Vagina (tissue), 2 donors: ENCODE measurements around the gene ZFP62. TPM values are rescaled to one million over a fixed set of nuclear protein-coding genes. Genes with fewer than 3 reads are reported as not detected.

Experiments
- DNase-seq, 2 donors: peaks; one replicate each; pipeline ENCODE4 v3.0.0-alpha.2; 2017; ENCODE audit errors: extremely low spot score in 2 of 2
- H3K27ac ChIP-seq: fragments of 200-600 bp; sonication (generic); one replicate; pipeline ENCODE4 v1.5.1; 2019
- H3K27me3 ChIP-seq: fragments of 200-600 bp; sonication (generic); one replicate; pipeline ENCODE4 v1.5.1; 2019
- H3K36me3 ChIP-seq, 2 donors: fragments of 200-600 bp; sonication (generic); one replicate each; pipeline ENCODE4 v1.5.1; 2017 to 2019
- H3K4me1 ChIP-seq: fragments of 200-600 bp; sonication (generic); one replicate; pipeline ENCODE4 v1.5.1; 2019
- H3K4me3 ChIP-seq, 2 donors: fragments of 200-600 bp; sonication (generic); 1 replicate in 1 of 2; 2 replicates in 1 of 2; pipeline ENCODE4 v1.5.1; 2016 to 2019
- H3K9me3 ChIP-seq: fragments of 200-600 bp; sonication (generic); one replicate; pipeline ENCODE4 v1.5.1; 2019
- POLR2A ChIP-seq, 2 donors: fragments of 450-650 bp; IDR thresholded peaks; one replicate each; pipeline ENCODE4 v1.6.1; 2017; ENCODE audit warnings: antibody characterized with exemption in 2 of 2, mild to moderate bottlenecking in 2 of 2, moderate library complexity in 2 of 2
- POLR2AphosphoS5 ChIP-seq, 2 donors: sonication (generic); formaldehyde crosslinking; IDR thresholded peaks; one replicate each; pipeline ENCODE4 v1.9.0; 2017; ENCODE audit warnings: antibody characterized with exemption in 2 of 2, mild to moderate bottlenecking in 2 of 2, low read depth in 1 of 2; ENCODE audit not compliant: insufficient read depth in 1 of 2
- intact Hi-C: fragments of 100-400 bp; cut with DNase I; formaldehyde crosslinking; loops from one replicate; pipeline ENCODE4 v1.15.1; 2023
- total RNA-seq: library from RNA; depleted of rRNA; stranded (reverse); fragments of >200 nt; gene quantifications from one replicate; pipeline ENCODE4 v1.2.3, GENCODE V29; 2016
- TF ChIP-seq, protein P1 (sequence below), 3 experiments: fragments of 450-650 bp in 2 of 3; fragments of 200-600 bp in 1 of 3; sonication (generic) in 1 of 3; IDR thresholded peaks; one replicate each; pipeline ENCODE4 v1.5.1; 2017 to 2019; ENCODE audit warnings: antibody characterized with exemption in 3 of 3, mild to moderate bottlenecking in 2 of 3, moderate library complexity in 2 of 3

Gene ZFP62
- total RNA-seq, 1 donor from 2014 or later: 22.3 TPM

DNA sequence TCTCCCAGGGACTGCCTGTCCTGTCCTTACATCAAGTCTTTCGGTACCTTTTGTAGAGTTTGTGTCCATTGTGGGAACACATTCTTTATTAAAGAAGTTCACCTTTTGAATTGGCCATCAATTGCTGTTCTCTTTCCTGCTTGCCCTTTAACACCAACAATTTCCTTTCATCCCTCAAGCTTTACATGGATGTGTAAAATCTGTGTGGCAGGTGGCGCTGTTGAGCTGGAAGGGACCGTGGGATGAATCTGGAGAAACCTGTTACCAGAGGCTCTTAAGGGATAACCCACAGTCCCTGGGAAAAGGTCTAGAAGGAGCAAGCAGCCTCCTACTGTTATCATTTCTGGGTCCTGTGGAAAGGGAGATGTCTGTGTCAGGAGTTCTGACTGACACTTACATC lies 7.9 kb upstream of the ZFP62 start:
- Histone ChIP-seq H3K27ac (no peak overlapping the region), H3K4me3 (no peak overlapping the region), H3K36me3 (no peaks in the 10 kb centered on the region), H3K4me1 (peaks cover 7% of the 10 kb centered on the region), H3K27me3 (no peaks in the 10 kb centered on the region), H3K9me3 (no peaks in the 10 kb centered on the region)
- TF ChIP-seq, protein P1, sequence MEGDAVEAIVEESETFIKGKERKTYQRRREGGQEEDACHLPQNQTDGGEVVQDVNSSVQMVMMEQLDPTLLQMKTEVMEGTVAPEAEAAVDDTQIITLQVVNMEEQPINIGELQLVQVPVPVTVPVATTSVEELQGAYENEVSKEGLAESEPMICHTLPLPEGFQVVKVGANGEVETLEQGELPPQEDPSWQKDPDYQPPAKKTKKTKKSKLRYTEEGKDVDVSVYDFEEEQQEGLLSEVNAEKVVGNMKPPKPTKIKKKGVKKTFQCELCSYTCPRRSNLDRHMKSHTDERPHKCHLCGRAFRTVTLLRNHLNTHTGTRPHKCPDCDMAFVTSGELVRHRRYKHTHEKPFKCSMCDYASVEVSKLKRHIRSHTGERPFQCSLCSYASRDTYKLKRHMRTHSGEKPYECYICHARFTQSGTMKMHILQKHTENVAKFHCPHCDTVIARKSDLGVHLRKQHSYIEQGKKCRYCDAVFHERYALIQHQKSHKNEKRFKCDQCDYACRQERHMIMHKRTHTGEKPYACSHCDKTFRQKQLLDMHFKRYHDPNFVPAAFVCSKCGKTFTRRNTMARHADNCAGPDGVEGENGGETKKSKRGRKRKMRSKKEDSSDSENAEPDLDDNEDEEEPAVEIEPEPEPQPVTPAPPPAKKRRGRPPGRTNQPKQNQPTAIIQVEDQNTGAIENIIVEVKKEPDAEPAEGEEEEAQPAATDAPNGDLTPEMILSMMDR (IDR thresholded peaks at IDR 0.05): peak in 2 of 3 experiments; percentile 69 to 81
- TF ChIP-seq POLR2A (IDR thresholded peaks at IDR 0.05): no peak
- TF ChIP-seq POLR2AphosphoS5 (IDR thresholded peaks at IDR 0.05; ENCODE audit: insufficient read depth in 1 of 2, low read depth in 1 of 2): peak in 1 of 2 donors; percentile 72
- no peak for DNase-seq
- intact Hi-C loops: loop anchor here (10.0 kb wide), 1 partner anchor 316 kb away; no protein-coding TSS in a partner anchor

DNA sequence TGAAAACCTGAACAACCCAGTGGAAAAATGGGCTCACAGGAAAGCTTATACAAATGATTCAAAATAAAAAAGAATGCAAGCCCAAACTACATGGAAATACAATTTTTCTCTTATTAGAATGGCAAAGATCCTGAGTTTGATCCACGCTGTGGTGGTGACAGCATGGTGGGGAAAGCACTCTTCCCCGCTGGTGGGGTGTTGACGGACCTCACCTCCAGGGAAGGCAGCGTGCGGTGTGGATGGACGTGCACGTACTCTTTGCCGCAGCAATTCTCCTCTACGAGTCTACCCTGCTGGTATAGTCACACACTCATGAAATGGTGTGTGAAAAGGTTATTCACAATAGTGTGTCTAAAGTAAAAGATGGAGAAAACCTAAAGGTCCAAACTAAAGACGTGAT lies 5.9 kb upstream of the ZFP62 start:
- H3K27me3 ChIP-seq: no peaks in the 10 kb centered on the region
- H3K9me3 ChIP-seq: no peaks in the 10 kb centered on the region
- no peaks in the 10 kb centered on the region for H3K4me1 ChIP-seq
- no peaks in the 10 kb centered on the region for H3K36me3 ChIP-seq
- H3K4me3 ChIP-seq: no peak overlapping the region
- H3K27ac ChIP-seq: no peak overlapping the region
- TF ChIP-seq, protein P1 (IDR thresholded peaks at IDR 0.05): no peak
- no peak for TF ChIP-seq POLR2A (IDR thresholded peaks at IDR 0.05)
- TF ChIP-seq POLR2AphosphoS5 (IDR thresholded peaks at IDR 0.05; ENCODE audit: insufficient read depth in 1 of 2, low read depth in 1 of 2): no peak
- intact Hi-C loops: loop anchor here (10.0 kb wide), 1 partner anchor 318 kb away; no protein-coding TSS in a partner anchor
- no peak for DNase-seq

DNA sequence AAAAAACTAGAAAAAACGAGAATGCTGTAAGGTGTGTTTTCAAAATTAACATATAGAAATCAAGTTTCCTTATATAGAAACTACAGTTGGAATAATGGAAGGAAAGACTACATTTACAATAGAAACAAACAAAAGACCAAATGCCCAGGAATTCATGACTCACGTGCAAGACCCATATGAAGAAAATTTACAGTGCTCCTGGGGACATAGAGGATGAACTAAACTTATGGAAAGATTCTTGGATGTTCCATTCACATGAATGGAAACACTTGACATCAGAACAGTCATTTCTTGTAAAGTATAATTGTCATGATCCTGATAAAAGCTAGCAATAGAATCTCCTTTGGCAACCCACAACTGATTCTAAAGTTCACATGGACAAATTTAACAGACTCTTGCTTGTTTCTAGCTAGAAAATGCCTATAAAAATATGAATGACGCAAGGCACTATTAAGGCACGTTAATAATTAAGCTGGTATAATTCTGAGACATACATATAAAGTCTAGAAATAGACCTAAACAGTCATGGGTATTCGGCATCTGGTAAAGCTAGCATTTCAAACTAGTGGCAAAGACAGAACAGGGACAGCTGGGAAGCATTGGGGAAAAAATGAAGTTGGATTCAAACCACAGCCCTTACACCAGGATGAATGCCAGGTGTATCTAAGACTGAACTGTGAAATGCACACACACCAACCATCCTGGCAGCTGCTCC lies 5.1 kb upstream of the ZFP62 start:
- intact Hi-C loops: loop anchor here (10.0 kb wide), 1 partner anchor 319 kb away; no protein-coding TSS in a partner anchor
- H3K4me3 ChIP-seq: no peak overlapping the region
- H3K27ac ChIP-seq: no peak overlapping the region
- no peaks in the 10 kb centered on the region for H3K9me3 ChIP-seq
- no peak for DNase-seq
- H3K27me3 ChIP-seq: no peaks in the 10 kb centered on the region
- H3K4me1 ChIP-seq: no peaks in the 10 kb centered on the region
- TF ChIP-seq, protein P1 (IDR thresholded peaks at IDR 0.05): no peak
- TF ChIP-seq POLR2AphosphoS5 (IDR thresholded peaks at IDR 0.05; ENCODE audit: insufficient read depth in 1 of 2, low read depth in 1 of 2) (no peak), POLR2A (IDR thresholded peaks at IDR 0.05) (no peak)
- no peaks in the 10 kb centered on the region for H3K36me3 ChIP-seq

DNA sequence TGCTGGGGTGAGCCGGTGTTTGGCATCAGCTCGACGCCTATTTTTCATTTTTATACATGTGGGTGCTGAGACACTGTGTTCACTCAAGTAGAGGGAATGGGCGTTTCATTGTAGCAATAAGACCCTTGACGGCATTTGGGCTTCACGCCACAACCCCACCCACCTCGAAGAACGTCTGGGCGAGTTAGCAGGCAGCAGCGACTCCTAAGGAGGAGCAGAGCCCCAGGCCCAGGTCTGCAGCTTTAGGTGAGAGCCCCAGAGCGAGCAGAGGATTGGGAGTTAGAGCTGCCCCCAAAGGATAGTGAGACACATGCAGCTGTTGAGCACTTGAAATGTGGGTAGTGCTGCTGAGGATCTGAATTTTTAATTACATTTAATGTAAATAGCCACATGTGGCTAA lies 1.6 kb upstream of the ZFP62 start:
- TF ChIP-seq POLR2AphosphoS5 (IDR thresholded peaks at IDR 0.05; ENCODE audit: insufficient read depth in 1 of 2, low read depth in 1 of 2): no peak
- TF ChIP-seq, protein P1 (IDR thresholded peaks at IDR 0.05): no peak
- TF ChIP-seq POLR2A (IDR thresholded peaks at IDR 0.05): no peak
- DNase-seq: no peak
- H3K9me3 ChIP-seq: no peaks in the 10 kb centered on the region
- peaks cover 0 to 3% of the 10 kb centered on the region in 2 donors for H3K36me3 ChIP-seq
- no peak overlapping the region for H3K27ac ChIP-seq
- intact Hi-C loops: loop anchor here (5.0 to 10.0 kb wide), 2 partner anchors 75 to 322 kb away; no protein-coding TSS in a partner anchor
- H3K27me3 ChIP-seq: no peaks in the 10 kb centered on the region
- H3K4me1 ChIP-seq: peaks cover 12% of the 10 kb centered on the region
- H3K4me3 ChIP-seq: no peak overlapping the region
